ENCODE results near the gene AGPS. TPM values are rescaled to one million over a fixed set of nuclear protein-coding genes. Genes with fewer than 3 reads are reported as not detected.
"Not testable (repeated sequence)": the region's sequence is repeated elsewhere in the genome, so short reads cannot be mapped to it uniquely, and the experiment has no call there.

Gene AGPS
- 27.3 and 28.4 TPM in 2 replicates for total RNA-seq (2014; rRNA removed; shearing (Covaris generic))

GRCh38 chr2:177392373-177393202 is at the start of gene AGPS:
AGPS (plus strand) TSS chr2:177392773; CDS start chr2:177392790, 17 bp downstream.
- no peaks in the 10 kb centered on the region for H3K36me3 ChIP-seq (replicated peaks; ENCODE audit: control insufficient read depth, insufficient read depth, low read length)
- H3K4me3 ChIP-seq (ENCODE audit: insufficient read depth, low read depth, low read length): peak within 1 kb of the TSS; percentile 93
- peak; percentile 85 for DNase-seq
- H3K27me3 ChIP-seq (ENCODE audit: control insufficient read depth, insufficient read depth, low read length): no peaks in the 10 kb centered on the region; the same call in 1 of the 2 replicates

GRCh38 chr2:177343773-177344172 is 48.8 kb upstream of the AGPS start:
- H3K27me3 ChIP-seq (ENCODE audit: control insufficient read depth, insufficient read depth, low read length): no peaks in the 10 kb centered on the region
- no peak overlapping the region for H3K4me3 ChIP-seq (ENCODE audit: insufficient read depth, low read depth, low read length)
- no peak for DNase-seq
- H3K36me3 ChIP-seq (replicated peaks; ENCODE audit: control insufficient read depth, insufficient read depth, low read length): no peaks in the 10 kb centered on the region

GRCh38 chr2:177344316-177344715 is 48.3 kb upstream of the AGPS start:
- no peak for DNase-seq
- H3K27me3 ChIP-seq (ENCODE audit: control insufficient read depth, insufficient read depth, low read length): no peaks in the 10 kb centered on the region
- no peaks in the 10 kb centered on the region for H3K36me3 ChIP-seq (replicated peaks; ENCODE audit: control insufficient read depth, insufficient read depth, low read length)
- H3K4me3 ChIP-seq (ENCODE audit: insufficient read depth, low read depth, low read length): no peak overlapping the region

- DNase-seq: no peak
- Histone ChIP-seq H3K27me3 (ENCODE audit: control insufficient read depth, insufficient read depth, low read length) (no peaks in the 10 kb centered on the region), H3K36me3 (replicated peaks; ENCODE audit: control insufficient read depth, insufficient read depth, low read length) (no peaks in the 10 kb centered on the region), H3K4me3 (ENCODE audit: insufficient read depth, low read depth, low read length) (no peak overlapping the region)
These were observed 46.4 kb upstream of the AGPS start for GRCh38 chr2:177346192-177346591.

- H3K4me3 ChIP-seq (ENCODE audit: insufficient read depth, low read depth, low read length): no peak overlapping the region
- no peaks in the 10 kb centered on the region for H3K27me3 ChIP-seq (ENCODE audit: control insufficient read depth, insufficient read depth, low read length)
- no peaks in the 10 kb centered on the region for H3K36me3 ChIP-seq (replicated peaks; ENCODE audit: control insufficient read depth, insufficient read depth, low read length)
- no peak for DNase-seq
These were observed 45.0 kb upstream of the AGPS start for GRCh38 chr2:177347570-177347969.

GRCh38 chr2:177348118-177348654 is 44.4 kb upstream of the AGPS start:
- H3K4me3 ChIP-seq (ENCODE audit: insufficient read depth, low read depth, low read length): no peak overlapping the region
- DNase-seq: no peak
- no peaks in the 10 kb centered on the region for H3K36me3 ChIP-seq (replicated peaks; ENCODE audit: control insufficient read depth, insufficient read depth, low read length)

GRCh38 chr2:177348733-177349693 is 43.6 kb upstream of the AGPS start:
- no peak for DNase-seq
- Histone ChIP-seq H3K36me3 (replicated peaks; ENCODE audit: control insufficient read depth, insufficient read depth, low read length) (no peaks in the 10 kb centered on the region), H3K4me3 (ENCODE audit: insufficient read depth, low read depth, low read length) (no peak overlapping the region), H3K27me3 (ENCODE audit: control insufficient read depth, insufficient read depth, low read length) (no peaks in the 10 kb centered on the region)

More at GRCh38 chr2:177348118-177348654, 44.4 kb upstream of the AGPS start:
- H3K27me3 ChIP-seq (ENCODE audit: control insufficient read depth, insufficient read depth, low read length): no peaks in the 10 kb centered on the region

GRCh38 chr2:177350624-177351023 is 41.9 kb upstream of the AGPS start:
- H3K4me3 ChIP-seq (ENCODE audit: insufficient read depth, low read depth, low read length): not testable (repeated sequence)

GRCh38 chr2:177351121-177351520 is 41.5 kb upstream of the AGPS start:
- not testable (repeated sequence) for H3K27me3 ChIP-seq (ENCODE audit: control insufficient read depth, insufficient read depth, low read length); H3K36me3 ChIP-seq (replicated peaks; ENCODE audit: control insufficient read depth, insufficient read depth, low read length); DNase-seq; H3K4me3 ChIP-seq (ENCODE audit: insufficient read depth, low read depth, low read length)

More at GRCh38 chr2:177350624-177351023, 41.9 kb upstream of the AGPS start:
- H3K36me3 ChIP-seq (replicated peaks; ENCODE audit: control insufficient read depth, insufficient read depth, low read length); H3K27me3 ChIP-seq (ENCODE audit: control insufficient read depth, insufficient read depth, low read length); DNase-seq: not testable (repeated sequence)

- H3K36me3 ChIP-seq (replicated peaks; ENCODE audit: control insufficient read depth, insufficient read depth, low read length): no peaks in the 10 kb centered on the region
These were observed 40.0 kb upstream of the AGPS start for GRCh38 chr2:177352441-177353186.

GRCh38 chr2:177353187-177353478 is 39.4 kb upstream of the AGPS start:
- Histone ChIP-seq H3K4me3 (ENCODE audit: insufficient read depth, low read depth, low read length) (no peak overlapping the region), H3K27me3 (ENCODE audit: control insufficient read depth, insufficient read depth, low read length) (no peaks in the 10 kb centered on the region), H3K36me3 (replicated peaks; ENCODE audit: control insufficient read depth, insufficient read depth, low read length) (no peaks in the 10 kb centered on the region)
- DNase-seq: no peak

More at GRCh38 chr2:177352441-177353186, 40.0 kb upstream of the AGPS start:
- no peak for DNase-seq
- H3K27me3 ChIP-seq (ENCODE audit: control insufficient read depth, insufficient read depth, low read length): no peaks in the 10 kb centered on the region
- H3K4me3 ChIP-seq (ENCODE audit: insufficient read depth, low read depth, low read length): no peak overlapping the region

GRCh38 chr2:177354541-177354940 is 38.0 kb upstream of the AGPS start:
- DNase-seq; H3K27me3 ChIP-seq (ENCODE audit: control insufficient read depth, insufficient read depth, low read length); H3K4me3 ChIP-seq (ENCODE audit: insufficient read depth, low read depth, low read length); H3K36me3 ChIP-seq (replicated peaks; ENCODE audit: control insufficient read depth, insufficient read depth, low read length): not testable (repeated sequence)

- no peak overlapping the region for H3K4me3 ChIP-seq (ENCODE audit: insufficient read depth, low read depth, low read length)
- no peaks in the 10 kb centered on the region for H3K27me3 ChIP-seq (ENCODE audit: control insufficient read depth, insufficient read depth, low read length)
- DNase-seq: no peak
- no peaks in the 10 kb centered on the region for H3K36me3 ChIP-seq (replicated peaks; ENCODE audit: control insufficient read depth, insufficient read depth, low read length)
These were observed 36.7 kb upstream of the AGPS start for GRCh38 chr2:177355874-177356273.
